GM12878 (cell line): ENCODE data around the gene PRKCB.

Experiments
- CHD2 ChIP-seq: IDR thresholded peaks from 2 replicates; pipeline ENCODE4 v1.6.1; 2011; ENCODE audit warnings: low read depth, low read length, improper control_type of control experiment, borderline replicate concordance
- HDAC6 ChIP-seq: fragments of 200-600 bp; sonication (generic); IDR thresholded peaks from one replicate; pipeline ENCODE4 v1.8.0; 2017; ENCODE audit warnings: antibody characterized with exemption; ENCODE audit not compliant: unreplicated experiment
- MYB ChIP-seq: fragments of 150-350 bp; IDR thresholded peaks from 2 replicates; pipeline ENCODE4 v1.6.1; 2014; ENCODE audit warnings: mild to moderate bottlenecking, low read depth, low read length, borderline replicate concordance
- RAD21 ChIP-seq: IDR thresholded peaks from 2 replicates; pipeline ENCODE4 v1.6.1; 2011; ENCODE audit warnings: mild to moderate bottlenecking, low read depth, low read length, moderate library complexity; ENCODE audit not compliant: insufficient read depth
- TAF1 ChIP-seq: IDR thresholded peaks from 2 replicates; pipeline ENCODE4 v1.6.1; 2011; ENCODE audit warnings: mild to moderate bottlenecking, low read depth, low read length, borderline replicate concordance
- ZNF217 ChIP-seq: fragments of 450-650 bp; IDR thresholded peaks from 2 replicates; pipeline ENCODE4 v1.6.1; 2017; ENCODE audit warnings: antibody characterized with exemption, mild to moderate bottlenecking
- TF ChIP-seq, protein P1 (sequence below), 3 experiments: IDR thresholded peaks in 2 of 3; conservative IDR thresholded peaks in 1 of 3; 2 replicates each; pipeline ENCODE4 v1.5.1; 2011; ENCODE audit warnings: low read depth in 3 of 3, low read length in 3 of 3, mild to moderate bottlenecking in 3 of 3, control low read depth in 2 of 3, moderate library complexity in 2 of 3, inconsistent platforms in 1 of 3, mixed read lengths in 1 of 3; ENCODE audit not compliant: control insufficient read depth in 2 of 3, insufficient read depth in 1 of 3; ENCODE audit errors: extremely low read depth in 1 of 3

DNA sequence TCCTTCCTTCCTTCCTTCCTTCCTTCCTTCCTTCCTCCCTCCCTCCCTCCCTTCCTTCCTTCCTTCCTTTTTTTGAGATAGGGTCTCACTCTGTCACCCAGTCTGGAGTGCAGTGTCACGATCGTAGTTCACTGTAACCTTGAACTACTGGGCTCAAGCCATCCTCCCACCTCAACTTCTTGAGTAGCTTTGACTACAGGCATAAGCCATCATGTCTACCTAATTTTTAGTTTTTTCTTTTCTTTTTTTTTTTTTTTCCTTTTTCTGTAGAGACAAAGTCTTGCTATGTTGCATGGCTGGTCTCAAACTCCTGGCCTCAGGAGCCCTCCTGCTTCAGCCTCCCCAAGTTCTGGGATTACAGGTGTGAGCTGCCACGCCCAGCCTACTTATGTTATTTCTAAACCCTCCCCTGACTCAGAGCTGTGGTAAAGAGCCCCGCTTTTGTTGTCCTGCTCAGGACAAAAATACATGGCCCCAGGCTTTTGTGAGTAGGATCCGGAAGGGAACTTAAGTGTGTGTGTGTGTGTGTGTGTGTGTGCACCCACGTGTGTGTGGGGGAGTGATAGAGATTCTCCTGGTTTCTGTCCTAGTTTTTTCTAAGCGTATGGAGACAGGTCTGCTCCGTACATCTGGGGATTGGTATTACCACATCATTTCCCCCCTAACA lies 67.1 kb downstream of the PRKCB start:
- TF ChIP-seq, protein P1, sequence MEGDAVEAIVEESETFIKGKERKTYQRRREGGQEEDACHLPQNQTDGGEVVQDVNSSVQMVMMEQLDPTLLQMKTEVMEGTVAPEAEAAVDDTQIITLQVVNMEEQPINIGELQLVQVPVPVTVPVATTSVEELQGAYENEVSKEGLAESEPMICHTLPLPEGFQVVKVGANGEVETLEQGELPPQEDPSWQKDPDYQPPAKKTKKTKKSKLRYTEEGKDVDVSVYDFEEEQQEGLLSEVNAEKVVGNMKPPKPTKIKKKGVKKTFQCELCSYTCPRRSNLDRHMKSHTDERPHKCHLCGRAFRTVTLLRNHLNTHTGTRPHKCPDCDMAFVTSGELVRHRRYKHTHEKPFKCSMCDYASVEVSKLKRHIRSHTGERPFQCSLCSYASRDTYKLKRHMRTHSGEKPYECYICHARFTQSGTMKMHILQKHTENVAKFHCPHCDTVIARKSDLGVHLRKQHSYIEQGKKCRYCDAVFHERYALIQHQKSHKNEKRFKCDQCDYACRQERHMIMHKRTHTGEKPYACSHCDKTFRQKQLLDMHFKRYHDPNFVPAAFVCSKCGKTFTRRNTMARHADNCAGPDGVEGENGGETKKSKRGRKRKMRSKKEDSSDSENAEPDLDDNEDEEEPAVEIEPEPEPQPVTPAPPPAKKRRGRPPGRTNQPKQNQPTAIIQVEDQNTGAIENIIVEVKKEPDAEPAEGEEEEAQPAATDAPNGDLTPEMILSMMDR (IDR thresholded peaks at IDR 0.05 in 2 of 3, conservative IDR thresholded peaks at IDR 0.05 in 1 of 3; ENCODE audit: control insufficient read depth in 2 of 3, extremely low read depth in 1 of 3, insufficient read depth in 1 of 3, low read depth in 3 of 3, low read length in 3 of 3) = no peak
- TF ChIP-seq CHD2 (no peak), TAF1 (no peak), HDAC6 (no peak), MYB (no peak), RAD21 (no peak), ZNF217 (no peak)
